Stimulated activated CD4-positive, alpha-beta T cell treated with anti-CD3 and anti-CD28 coated beads, Interleukin-2, amount 100 ng/mL, for 48 hours (primary cell): ENCODE data around the gene CYP27C1.
"Not testable (repeated sequence)": the region's sequence is repeated elsewhere in the genome, so short reads cannot be mapped to it uniquely, and the experiment has no call there.

ENCODE experiments used
- DNase-seq, 2 donors: peaks; one replicate each; pipeline ENCODE4 v3.0.0-alpha.2; 2020

CYP27C1 gene

DNA sequence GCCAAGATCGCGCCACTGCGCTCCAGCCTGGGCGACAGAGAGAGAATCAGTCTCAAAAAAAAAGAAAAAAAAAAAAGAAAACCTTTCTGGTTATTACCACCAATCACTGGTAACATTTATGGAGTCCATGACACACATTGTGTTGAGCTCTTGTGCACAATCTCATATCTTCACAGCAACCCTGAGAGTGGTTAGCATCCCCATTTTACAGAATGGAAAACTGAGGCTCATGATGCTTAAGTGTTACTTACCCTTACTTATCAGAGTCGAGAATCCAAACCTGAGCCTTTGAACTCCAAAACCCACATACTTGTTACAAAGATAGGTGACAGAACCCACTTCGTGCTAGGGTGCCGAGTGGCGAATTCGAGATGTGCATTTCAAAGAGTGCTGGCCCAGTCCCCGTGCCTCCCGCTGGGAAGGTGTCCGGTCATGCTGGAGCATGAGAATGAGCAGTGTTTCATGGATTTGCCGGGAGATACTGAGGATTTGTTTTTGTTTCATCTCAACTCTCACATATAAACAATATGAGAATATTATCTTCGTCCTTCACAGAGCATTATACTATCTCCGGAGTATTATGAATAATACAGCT is 50.9 kb downstream of the CYP27C1 start:
- no peak for DNase-seq

GRCh38 chr2:127166231-127166860 is 53.8 kb downstream of the CYP27C1 start:
- no peak for DNase-seq

GRCh38 chr2:127165539-127165935 is 54.6 kb downstream of the CYP27C1 start:
- DNase-seq, result no peak

- DNase-seq, result no peak
These were observed 55.1 kb downstream of the CYP27C1 start for GRCh38 chr2:127164761-127165538.

DNA sequence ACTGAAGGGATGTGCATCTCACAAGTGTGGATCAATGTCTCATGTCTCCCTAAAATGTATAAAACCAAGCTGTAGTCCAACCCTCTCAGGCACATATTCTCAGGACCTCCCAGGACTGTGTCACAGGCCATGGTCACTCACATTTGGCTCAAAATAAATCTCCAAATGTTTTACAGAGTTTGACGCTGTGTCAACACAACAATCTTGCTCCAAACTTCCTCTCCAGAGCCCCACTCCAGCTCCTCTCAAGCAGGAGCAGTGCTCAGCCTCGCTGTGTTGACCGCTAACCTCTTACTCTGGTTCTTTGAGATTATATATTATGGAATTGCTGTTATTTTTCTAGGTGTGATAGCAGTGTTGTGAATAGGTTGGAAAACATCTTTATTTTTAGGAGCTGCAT is 56.2 kb downstream of the CYP27C1 start:
- DNase-seq, result no peak

- not testable (repeated sequence) for DNase-seq
These were observed 57.1 kb downstream of the CYP27C1 start for GRCh38 chr2:127163090-127163406.

- DNase-seq, result no peak
These were observed 57.6 kb downstream of the CYP27C1 start for GRCh38 chr2:127162261-127163089.

- DNase-seq, result no peak
These were observed 58.6 kb downstream of the CYP27C1 start for GRCh38 chr2:127161176-127162136.

GRCh38 chr2:127160676-127161075 is 59.4 kb downstream of the CYP27C1 start:
- no peak for DNase-seq

DNA sequence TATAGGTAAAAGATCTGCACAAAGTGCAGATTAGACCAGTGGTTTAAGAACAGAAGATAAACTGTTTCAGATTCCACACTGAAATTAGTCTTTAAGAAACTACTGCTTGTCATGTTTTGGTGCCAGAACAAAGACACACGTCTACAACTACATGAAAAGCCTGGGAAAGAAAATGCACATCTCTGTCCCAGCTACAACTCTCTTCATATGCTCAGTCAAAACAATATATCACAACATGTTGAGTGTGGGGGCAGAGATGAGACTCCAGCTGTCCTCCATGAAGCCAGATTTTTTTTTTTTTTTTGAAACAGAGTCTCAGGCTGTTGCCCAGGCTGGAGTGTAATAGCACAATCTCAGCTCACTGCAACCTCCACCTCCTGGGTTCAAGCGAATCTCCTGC is 60.6 kb downstream of the CYP27C1 start:
- no peak for DNase-seq

GRCh38 chr2:127158614-127159290 is 61.3 kb downstream of the CYP27C1 start:
- no peak for DNase-seq

GRCh38 chr2:127157651-127158485 is 62.2 kb downstream of the CYP27C1 start:
- no peak for DNase-seq

- DNase-seq, result no peak
These were observed 63.0 kb downstream of the CYP27C1 start for GRCh38 chr2:127157114-127157513.

- DNase-seq, result no peak
These were observed 64.2 kb downstream of the CYP27C1 start for GRCh38 chr2:127155947-127156346.

- DNase-seq, result no peak
These were observed 65.0 kb downstream of the CYP27C1 start for GRCh38 chr2:127155028-127155581.

DNA sequence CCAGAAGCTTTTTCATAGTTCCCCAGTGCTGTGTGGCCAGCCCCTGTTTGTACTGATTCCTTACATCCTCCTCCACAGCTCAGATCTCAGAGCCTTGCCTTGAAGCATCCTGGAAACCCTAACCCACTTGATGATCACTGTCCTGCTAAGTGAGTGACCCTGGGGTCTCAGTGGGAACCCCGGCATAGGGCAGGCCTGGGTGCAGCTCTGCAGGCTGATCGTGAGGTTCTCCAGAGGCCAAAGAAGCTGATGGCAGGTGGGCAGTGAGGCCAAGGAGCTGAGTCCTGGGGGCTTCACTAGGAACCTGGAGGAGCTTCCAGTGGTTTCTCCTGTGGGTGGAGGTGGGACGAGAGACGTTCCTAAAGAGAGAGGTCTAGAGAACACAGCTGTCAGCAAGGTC is 65.7 kb downstream of the CYP27C1 start:
- DNase-seq, result no peak

DNA sequence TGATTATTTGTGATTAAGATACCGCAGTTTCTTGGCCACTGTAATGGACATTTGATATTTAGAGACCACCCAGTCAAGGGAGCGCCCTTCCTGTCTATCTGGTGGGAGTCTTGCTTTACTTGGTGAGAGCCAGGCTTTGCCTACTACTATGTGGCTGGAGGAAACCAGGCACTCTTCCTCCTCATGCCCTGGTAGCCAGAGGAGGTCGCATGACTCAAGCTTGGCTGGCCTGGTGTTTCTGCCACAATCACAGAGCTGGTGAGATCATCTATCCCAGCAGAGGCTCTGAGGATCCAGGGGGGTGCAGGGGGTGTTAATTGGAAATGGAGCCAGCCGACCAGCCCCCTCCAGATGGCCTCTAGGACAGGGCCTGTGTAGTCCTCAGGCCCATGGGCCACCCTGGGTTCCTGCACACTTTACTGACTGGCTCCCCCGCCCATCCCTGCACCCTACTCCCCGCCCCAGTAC is 66.4 kb downstream of the CYP27C1 start:
- DNase-seq, result no peak

- no peak for DNase-seq
These were observed 69.1 kb downstream of the CYP27C1 start for GRCh38 chr2:127150996-127151395.

DNA sequence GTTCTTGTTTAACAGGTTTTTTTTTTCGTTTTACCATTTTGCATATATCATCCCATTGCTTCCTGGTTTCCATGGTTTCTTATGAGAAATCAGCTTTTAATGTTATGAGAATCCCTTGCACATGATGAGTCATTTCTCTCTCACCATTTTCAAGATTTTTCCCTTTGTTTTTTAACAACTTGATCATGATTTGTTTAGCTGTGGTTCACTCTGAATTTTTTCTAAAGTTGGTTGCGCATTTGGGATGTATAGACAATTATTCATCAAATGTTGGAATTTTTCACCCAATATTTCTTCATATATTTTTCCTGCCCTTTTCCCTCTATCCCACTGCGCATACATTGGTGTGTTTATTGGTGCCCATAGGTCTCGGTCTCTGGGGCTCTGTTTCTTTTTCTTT is 70.7 kb downstream of the CYP27C1 start:
- no peak for DNase-seq

DNA sequence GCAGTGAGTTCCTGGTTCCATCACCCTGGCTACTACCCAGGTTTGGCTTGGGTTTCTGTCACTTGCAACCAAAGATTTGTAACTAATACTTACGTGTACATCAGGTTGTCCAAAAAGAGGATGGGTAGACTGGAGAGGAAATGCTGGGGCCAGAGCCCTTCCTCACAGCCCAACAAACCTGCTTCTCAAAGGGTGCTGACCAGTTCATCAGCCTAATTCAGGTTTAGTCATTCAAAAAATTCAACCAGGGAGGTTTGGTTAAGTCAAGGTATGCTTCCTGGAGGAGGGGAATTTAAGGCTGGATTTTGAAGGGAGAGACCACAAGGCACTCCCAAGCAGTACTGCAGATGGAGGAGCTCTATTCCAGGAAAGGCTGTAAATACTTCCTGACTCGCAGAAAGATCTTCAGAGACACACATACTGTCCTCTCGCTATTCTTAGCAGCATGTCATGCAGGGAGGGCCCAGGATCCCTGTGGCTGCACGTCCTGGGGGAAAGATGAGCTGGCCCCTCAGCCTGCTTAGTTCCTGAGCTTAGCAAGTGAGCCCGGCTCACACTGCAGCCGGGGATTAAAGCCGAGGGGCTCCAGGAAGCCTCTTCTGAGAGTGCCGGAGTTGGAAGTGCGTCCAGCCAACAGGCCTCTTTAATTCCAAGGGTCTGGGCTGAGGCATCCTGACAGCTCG is 73.1 kb downstream of the CYP27C1 start:
- no peak for DNase-seq
